Left renal cortex interstitium (tissue), 4 donors: Measurements from ENCODE around the gene ASPM. TPM values are rescaled to one million over a fixed set of nuclear protein-coding genes. Genes with fewer than 3 reads are reported as not detected.

Experiments used
- polyA plus RNA-seq, 4 donors: library from polyadenylated mRNA; unstranded; fragments of 120-200 nt; gene quantifications; one replicate each; pipeline ENCODE4 v1.2.1, GENCODE V29; 2013; ENCODE audit not compliant: insufficient read length in 4 of 4

ASPM gene
- polyA plus RNA-seq, 4 donors = 20.2 to 24.4 (median 21.0) TPM

Other genes starting within 250 kb of the ASPM start
- gene CFHR2, start 202.9 kb downstream of the ASPM start, polyA plus RNA-seq = under 1 TPM in 2 of 4 donors, not detected in 2; 0.19 to 0.81 TPM
- not detected for gene CFHR5, start 169.1 kb downstream of the ASPM start, polyA plus RNA-seq
- 1 to 10 TPM in 1 of 4 donors, not detected in 3; 1.2 TPM for gene F13B, start 79.4 kb downstream of the ASPM start, polyA plus RNA-seq
- 10 to 100 TPM; 15.7 to 21.3 (median 19.6) TPM for gene ZBTB41, start 54.6 kb upstream of the ASPM start, polyA plus RNA-seq
- 1 to 10 TPM; 2.3 to 3.7 (median 2.8) TPM for gene CRB1, start 121.6 kb upstream of the ASPM start, polyA plus RNA-seq